SK-N-SH treated with all-trans-retinoic acid at 6 μM for 48 hours (cell line): ENCODE data around the gene AOPEP.

ENCODE experiments used
- ATAC-seq: fragments of 200-7000 bp; cut with Tn5 transposase; 3 replicates; pipeline ENCODE4 v1.9.1; 2020; ENCODE audit warnings: mild to moderate bottlenecking, moderate library complexity
- BACH2 ChIP-seq: fragments of 250-450 bp; sonication (Bioruptor Pico); IDR thresholded peaks from 2 replicates; pipeline ENCODE4 v1.9.0; 2021; ENCODE audit warnings: mild to moderate bottlenecking, borderline replicate concordance
- CSDC2 ChIP-seq: fragments of 250-450 bp; sonication (Bioruptor Pico); IDR thresholded peaks from 2 replicates; pipeline ENCODE4 v1.5.0; 2020; ENCODE audit warnings: mild to moderate bottlenecking, moderate library complexity
- ESRRG ChIP-seq: fragments of 250-450 bp; sonication (Bioruptor Pico); IDR thresholded peaks from 2 replicates; pipeline ENCODE4 v1.6.1; 2021; ENCODE audit warnings: mild to moderate bottlenecking
- GLIS3 ChIP-seq: fragments of 250-450 bp; sonication (Bioruptor Pico); IDR thresholded peaks from 2 replicates; pipeline ENCODE4 v1.5.0; 2020; ENCODE audit warnings: mild to moderate bottlenecking, moderate library complexity
- ISL1 ChIP-seq: fragments of 250-450 bp; sonication (Bioruptor Pico); IDR thresholded peaks from 2 replicates; pipeline ENCODE4 v2.1.2; 2022; ENCODE audit warnings: mild to moderate bottlenecking, moderate library complexity
- OSR1 ChIP-seq: fragments of 250-450 bp; sonication (Bioruptor Pico); IDR thresholded peaks from 2 replicates; pipeline ENCODE4 v1.8.0; 2022; ENCODE audit warnings: moderate library complexity, mild to moderate bottlenecking, inconsistent platforms
- PATZ1 ChIP-seq: fragments of 250-450 bp; sonication (Bioruptor Pico); IDR thresholded peaks from 2 replicates; pipeline ENCODE4 v1.8.0; 2020; ENCODE audit warnings: mild to moderate bottlenecking, moderate library complexity, borderline replicate concordance
- RARB ChIP-seq: fragments of 250-450 bp; sonication (Bioruptor Pico); IDR thresholded peaks from 2 replicates; pipeline ENCODE4 v1.8.0; 2021; ENCODE audit warnings: mild to moderate bottlenecking, moderate library complexity
- SNAI2 ChIP-seq: fragments of 250-450 bp; sonication (Bioruptor Pico); IDR thresholded peaks from 2 replicates; pipeline ENCODE4 v1.5.0; 2020; ENCODE audit warnings: mild to moderate bottlenecking, moderate library complexity
- TCF4 ChIP-seq: fragments of 250-450 bp; sonication (Bioruptor Pico); IDR thresholded peaks from 2 replicates; pipeline ENCODE4 v1.8.0; 2021; ENCODE audit warnings: mild to moderate bottlenecking, moderate library complexity, borderline replicate concordance
- TOX ChIP-seq: fragments of 250-450 bp; sonication (Bioruptor Pico); IDR thresholded peaks from 2 replicates; pipeline ENCODE4 v1.8.0; 2021; ENCODE audit warnings: mild to moderate bottlenecking, moderate library complexity, borderline replicate concordance
- TSHZ2 ChIP-seq: fragments of 250-450 bp; sonication (Bioruptor Pico); IDR thresholded peaks from 2 replicates; pipeline ENCODE4 v1.5.0; 2020; ENCODE audit warnings: mild to moderate bottlenecking, moderate library complexity
- ZNF565 ChIP-seq: fragments of 450-650 bp; formaldehyde crosslinking; conservative IDR thresholded peaks from 2 replicates; pipeline ENCODE4 v1.5.0; 2020; ENCODE audit warnings: low read depth, mild to moderate bottlenecking, moderate library complexity
- ZNF70 ChIP-seq: fragments of 450-650 bp; formaldehyde crosslinking; IDR thresholded peaks from 2 replicates; pipeline ENCODE4 v1.5.0; 2020; ENCODE audit warnings: mild to moderate bottlenecking, moderate library complexity
- TF ChIP-seq, protein P1 (sequence below): fragments of 250-450 bp; sonication (Bioruptor Pico); IDR thresholded peaks from 2 replicates; pipeline ENCODE4 v1.5.1; 2020; ENCODE audit warnings: low read depth, mild to moderate bottlenecking, moderate library complexity
- TF ChIP-seq, protein P2 (sequence below): fragments of 250-450 bp; sonication (Bioruptor Pico); IDR thresholded peaks from 2 replicates; pipeline ENCODE4 v1.5.1; 2021; ENCODE audit warnings: mild to moderate bottlenecking, moderate library complexity
- TF ChIP-seq, protein P3 (sequence below): fragments of 250-450 bp; sonication (Bioruptor Pico); IDR thresholded peaks from 2 replicates; pipeline ENCODE4 v1.8.0; 2021; ENCODE audit warnings: low read depth, mild to moderate bottlenecking, moderate library complexity, borderline replicate concordance

AOPEP gene

DNA sequence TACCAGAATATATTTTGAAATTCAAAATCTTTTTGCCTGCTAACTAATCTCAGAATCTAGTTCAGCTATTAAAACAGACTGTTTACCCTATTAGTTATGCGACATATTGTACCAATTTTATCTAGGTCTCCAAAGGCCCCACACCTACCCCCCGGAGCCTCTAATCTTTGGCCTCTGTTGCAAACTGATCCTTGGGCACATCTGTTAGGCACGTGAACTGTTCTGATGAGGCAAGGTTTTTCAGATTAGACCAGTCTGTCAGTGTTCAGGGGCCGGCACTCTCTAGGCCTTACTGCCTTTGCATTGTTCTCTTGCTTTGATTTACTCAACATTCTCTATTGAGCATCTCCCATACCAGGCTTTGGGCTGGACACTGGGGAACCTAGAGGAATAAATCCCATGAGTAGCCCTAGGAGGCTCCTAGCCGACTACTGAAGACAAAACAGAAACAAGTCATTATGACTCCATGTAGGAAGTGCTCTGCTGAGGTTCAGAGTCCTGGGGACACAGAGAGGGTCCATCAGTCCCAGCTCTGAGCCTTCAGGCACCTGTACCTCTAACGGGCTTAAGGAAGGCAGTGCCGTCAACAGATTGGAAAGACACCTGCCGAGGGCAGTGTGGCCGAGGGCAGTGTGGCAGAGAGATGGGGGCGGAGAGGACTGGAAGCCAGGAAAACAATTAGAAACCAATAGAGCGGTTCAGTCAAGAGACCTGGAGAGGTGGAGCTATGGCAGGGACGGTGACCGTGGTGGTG lies 245.1 kb downstream of the AOPEP start:
- TF ChIP-seq ISL1 (CRISPR knock-in tag) (no peak), TCF4 (peak; percentile 57; the same call in 1 of the 2 replicates)

GRCh38 chr9:94973451-94973941 lies 247.0 kb downstream of the AOPEP start:
- peak; percentile 92 for ATAC-seq

More for the DNA sequence above, 245.1 kb downstream of the AOPEP start:
- no peak for ATAC-seq

GRCh38 chr9:94974154-94974879 lies 247.8 kb downstream of the AOPEP start:
- TF ChIP-seq, protein P1, sequence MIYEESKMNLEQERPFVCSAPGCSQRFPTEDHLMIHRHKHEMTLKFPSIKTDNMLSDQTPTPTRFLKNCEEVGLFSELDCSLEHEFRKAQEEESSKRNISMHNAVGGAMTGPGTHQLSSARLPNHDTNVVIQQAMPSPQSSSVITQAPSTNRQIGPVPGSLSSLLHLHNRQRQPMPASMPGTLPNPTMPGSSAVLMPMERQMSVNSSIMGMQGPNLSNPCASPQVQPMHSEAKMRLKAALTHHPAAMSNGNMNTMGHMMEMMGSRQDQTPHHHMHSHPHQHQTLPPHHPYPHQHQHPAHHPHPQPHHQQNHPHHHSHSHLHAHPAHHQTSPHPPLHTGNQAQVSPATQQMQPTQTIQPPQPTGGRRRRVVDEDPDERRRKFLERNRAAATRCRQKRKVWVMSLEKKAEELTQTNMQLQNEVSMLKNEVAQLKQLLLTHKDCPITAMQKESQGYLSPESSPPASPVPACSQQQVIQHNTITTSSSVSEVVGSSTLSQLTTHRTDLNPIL (CRISPR knock-in tag), result no peak
- TF ChIP-seq SNAI2 (CRISPR knock-in tag) (no peak), RARB (CRISPR knock-in tag) (no peak), ZNF565 (CRISPR knock-in tag) (no peak), TOX (CRISPR knock-in tag) (no peak), PATZ1 (CRISPR knock-in tag) (no peak), ESRRG (no peak), OSR1 (CRISPR knock-in tag) (no peak), GLIS3 (CRISPR knock-in tag) (no peak), CSDC2 (no peak), ZNF70 (CRISPR knock-in tag) (no peak), TSHZ2 (no peak), BACH2 (CRISPR knock-in tag) (no peak)
- TF ChIP-seq, protein P2, sequence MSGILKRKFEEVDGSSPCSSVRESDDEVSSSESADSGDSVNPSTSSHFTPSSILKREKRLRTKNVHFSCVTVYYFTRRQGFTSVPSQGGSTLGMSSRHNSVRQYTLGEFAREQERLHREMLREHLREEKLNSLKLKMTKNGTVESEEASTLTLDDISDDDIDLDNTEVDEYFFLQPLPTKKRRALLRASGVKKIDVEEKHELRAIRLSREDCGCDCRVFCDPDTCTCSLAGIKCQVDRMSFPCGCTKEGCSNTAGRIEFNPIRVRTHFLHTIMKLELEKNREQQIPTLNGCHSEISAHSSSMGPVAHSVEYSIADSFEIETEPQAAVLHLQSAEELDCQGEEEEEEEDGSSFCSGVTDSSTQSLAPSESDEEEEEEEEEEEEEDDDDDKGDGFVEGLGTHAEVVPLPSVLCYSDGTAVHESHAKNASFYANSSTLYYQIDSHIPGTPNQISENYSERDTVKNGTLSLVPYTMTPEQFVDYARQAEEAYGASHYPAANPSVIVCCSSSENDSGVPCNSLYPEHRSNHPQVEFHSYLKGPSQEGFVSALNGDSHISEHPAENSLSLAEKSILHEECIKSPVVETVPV, result no peak
- TF ChIP-seq, protein P3, sequence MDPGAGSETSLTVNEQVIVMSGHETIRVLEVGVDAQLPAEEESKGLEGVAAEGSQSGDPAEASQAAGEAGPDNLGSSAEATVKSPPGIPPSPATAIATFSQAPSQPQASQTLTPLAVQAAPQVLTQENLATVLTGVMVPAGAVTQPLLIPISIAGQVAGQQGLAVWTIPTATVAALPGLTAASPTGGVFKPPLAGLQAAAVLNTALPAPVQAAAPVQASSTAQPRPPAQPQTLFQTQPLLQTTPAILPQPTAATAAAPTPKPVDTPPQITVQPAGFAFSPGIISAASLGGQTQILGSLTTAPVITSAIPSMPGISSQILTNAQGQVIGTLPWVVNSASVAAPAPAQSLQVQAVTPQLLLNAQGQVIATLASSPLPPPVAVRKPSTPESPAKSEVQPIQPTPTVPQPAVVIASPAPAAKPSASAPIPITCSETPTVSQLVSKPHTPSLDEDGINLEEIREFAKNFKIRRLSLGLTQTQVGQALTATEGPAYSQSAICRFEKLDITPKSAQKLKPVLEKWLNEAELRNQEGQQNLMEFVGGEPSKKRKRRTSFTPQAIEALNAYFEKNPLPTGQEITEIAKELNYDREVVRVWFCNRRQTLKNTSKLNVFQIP (CRISPR knock-in tag), result no peak
- peak; percentile 15; the same call in 2 of the 3 replicates for ATAC-seq

More at GRCh38 chr9:94973451-94973941, 247.0 kb downstream of the AOPEP start:
- TF ChIP-seq ISL1 (CRISPR knock-in tag) (peak; percentile 63), PATZ1 (CRISPR knock-in tag) (no peak)
- TF ChIP-seq, all 23 proteins: peak for 1
